Measurements from ENCODE around the gene CD55.
"Not testable (repeated sequence)": the region's sequence is repeated elsewhere in the genome, so short reads cannot be mapped to it uniquely, and the experiment has no call there.

CD55 gene

DNA sequence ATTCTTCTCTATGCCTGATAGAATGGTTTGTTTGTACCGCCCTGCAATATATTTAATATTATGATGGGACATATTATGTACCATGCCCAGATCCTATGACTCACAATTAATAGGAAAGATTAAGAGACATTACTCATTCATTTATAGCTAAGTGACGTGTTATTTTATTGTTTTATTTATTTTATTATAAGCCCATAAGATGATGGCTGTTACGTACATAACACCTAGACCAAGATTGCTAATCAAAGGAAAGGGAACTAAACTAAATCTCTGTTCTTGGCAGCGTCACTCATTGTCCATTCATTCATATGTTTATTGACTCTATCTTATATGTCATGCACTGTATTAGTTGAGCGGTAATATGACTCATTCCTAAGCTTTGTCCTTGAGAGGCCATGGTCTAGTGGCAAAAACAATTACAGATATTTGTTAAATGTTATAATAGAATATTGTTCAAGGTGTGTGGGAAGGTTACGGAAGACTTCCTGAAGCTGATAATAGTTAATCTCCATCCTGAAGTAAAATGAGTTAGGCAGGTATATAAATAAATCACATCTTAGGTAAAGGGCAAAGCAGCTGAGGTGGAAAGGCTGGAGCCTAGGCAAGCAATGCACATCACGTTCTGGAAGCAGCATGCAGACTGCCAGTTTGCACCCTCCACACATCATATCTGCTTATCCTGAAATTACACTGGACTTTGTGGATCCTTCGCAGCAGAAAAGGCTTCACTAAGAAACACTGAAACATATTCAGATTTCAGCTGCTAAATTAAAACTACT, 16.6 kb upstream of the CD55 start:
- DNase-seq (ENCODE audit: extremely low spot score, insufficient read length, low read depth), result no peak
- FAIRE-seq, result no peak

DNA sequence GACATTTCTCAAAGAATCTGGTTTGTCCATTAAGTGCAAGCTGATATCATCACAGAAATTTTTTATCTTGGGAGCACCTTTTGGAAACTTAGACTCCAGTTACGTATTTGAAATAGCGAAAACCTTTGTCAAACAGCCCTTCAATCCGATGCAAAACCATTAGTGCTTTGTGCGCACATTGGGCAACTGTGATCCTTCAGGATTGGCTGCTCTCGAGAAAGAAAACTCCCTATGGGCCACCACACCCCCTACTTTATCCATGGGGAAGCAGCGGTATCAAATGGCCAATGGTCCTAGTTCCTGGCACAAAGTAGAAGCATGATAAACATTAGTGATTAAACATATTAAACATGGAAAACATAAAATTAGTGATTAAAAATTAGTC, 16.0 kb upstream of the CD55 start:
- FAIRE-seq (no peak), DNase-seq (ENCODE audit: extremely low spot score, insufficient read length, low read depth) (no peak)

DNA sequence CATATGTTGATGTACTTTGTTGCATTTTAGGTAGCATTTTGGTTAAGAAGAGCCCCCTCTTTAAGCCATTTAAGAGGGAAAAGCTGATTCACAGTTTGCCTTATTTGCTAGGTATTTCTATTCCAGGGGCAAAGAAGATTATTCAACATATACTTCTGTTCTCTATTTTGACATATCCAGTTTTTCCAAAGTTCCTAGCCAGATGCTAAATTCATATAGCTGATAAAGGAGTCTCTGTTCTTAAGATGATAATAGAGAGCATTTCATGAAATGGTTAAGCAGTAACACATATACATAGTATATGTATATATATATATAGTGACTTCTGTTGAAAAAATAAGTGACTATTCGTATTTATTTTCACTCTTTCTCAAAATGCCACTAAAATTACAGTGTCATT, 15.5 kb upstream of the CD55 start:
- FAIRE-seq (no peak), DNase-seq (ENCODE audit: extremely low spot score, insufficient read length, low read depth) (no peak)

DNA sequence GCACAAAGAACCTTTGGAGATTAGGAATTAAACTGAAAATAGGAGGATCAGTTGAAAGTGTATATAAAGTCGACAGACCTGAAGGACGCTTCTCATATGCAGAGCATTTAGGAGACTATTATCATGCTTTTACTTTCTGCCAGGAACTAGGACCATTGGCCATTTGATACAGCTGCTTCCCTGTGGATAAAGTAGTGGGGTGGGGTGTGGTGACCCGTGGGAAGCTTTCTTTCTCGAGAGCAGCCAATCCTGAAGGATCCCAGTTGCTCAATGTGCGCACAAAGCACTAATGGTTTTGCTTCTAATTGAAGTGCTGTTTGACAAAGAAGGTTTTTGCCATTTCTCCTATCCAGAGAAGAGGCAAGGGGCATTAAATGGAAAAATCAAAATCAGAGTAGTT, 14.9 kb upstream of the CD55 start:
- FAIRE-seq, result no peak
- DNase-seq (ENCODE audit: extremely low spot score, insufficient read length, low read depth), result no peak

DNA sequence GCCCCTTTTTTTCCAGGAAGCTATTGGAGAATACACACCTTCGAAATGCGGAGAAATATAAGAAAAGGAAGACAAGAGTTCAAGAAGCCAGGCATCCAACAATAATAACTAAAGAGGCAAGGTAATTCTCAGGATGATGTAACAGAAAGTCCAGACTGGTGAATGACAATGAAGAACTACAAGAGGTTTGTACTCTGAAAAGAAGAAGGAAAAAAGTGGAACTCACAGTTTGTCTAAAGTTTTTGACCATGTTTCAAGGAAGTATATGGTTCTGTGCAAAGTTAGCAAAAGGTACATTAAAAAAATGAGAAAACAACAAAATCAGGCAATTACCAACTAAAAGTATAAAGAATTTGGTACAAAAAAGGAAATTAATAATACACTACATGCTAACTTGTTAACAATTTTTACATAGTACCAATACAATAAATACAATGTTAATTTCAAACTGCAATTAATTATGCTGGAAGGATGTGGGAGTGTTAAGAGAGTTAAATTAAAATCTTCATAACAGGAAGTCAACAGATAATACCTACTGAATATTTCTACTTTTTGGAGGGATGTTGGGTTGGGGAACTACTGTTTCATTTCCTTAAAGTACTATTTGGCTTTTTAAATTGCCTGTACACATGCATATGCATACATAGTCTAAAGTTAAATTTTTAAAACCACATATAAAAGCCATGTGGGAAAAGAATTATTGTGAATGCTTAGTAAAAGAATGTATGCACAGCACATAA, 12.9 kb upstream of the CD55 start:
- no peak for DNase-seq (ENCODE audit: extremely low spot score, insufficient read length, low read depth)
- FAIRE-seq, result no peak

DNA sequence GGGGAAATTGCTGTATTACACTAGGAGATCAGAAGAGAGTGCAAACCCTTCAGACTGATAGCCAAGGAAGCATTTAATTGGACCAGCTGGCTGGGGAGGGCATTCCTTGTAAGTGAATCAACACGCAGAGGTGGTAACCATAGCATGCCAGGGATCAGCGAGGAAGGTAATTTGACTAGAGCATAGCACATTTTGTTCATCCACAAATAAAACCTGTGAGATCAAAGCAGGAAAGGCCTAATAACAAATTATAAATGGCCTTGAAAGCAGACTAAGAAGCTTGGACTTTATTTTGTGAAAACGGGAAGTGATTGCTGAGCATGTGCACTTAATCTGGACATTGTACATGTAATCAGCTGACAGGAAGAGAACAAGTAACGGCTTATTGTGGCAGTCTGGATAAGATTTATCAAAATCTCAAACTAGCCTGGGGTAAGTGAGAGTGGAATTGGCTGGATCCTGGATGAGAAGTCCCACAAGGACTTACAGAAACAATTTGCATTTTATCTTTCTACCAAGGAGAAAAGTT, 11.7 kb upstream of the CD55 start:
- FAIRE-seq (peak; percentile 56), DNase-seq (ENCODE audit: extremely low spot score, insufficient read length, low read depth) (no peak)

DNA sequence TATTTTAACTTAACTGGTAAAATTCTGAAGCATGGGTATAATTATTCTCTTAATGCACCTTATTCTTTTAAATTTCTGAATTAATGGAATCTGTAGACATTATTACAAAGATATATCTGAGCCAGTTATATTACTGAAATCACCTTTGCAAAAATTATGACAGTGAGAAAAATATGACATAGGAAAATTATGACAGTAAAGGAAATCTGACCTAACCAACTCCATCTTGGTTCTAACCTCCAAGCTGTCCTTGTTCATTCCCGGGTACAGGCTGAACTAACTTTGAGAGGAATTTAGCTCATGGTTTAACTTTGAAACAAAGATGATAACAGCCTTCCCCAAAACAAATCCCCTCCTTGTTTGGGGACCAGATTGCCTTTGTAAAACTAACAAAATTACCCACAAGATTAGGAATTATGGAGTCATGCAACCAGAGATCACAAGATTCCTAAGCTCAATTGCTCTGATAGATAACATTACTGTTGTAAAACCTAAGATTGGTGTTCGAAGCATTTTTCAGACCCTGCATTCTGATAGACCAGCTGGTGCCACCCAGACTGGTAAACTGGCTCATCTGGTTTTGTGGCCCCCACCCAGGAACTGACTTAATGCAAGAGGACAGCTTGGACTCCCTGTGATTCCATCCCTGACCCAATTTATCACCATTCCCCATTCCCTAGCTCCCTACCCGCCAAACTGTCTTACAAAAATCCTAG, 9.4 kb upstream of the CD55 start:
- FAIRE-seq (no peak), DNase-seq (ENCODE audit: extremely low spot score, insufficient read length, low read depth) (no peak)

DNA sequence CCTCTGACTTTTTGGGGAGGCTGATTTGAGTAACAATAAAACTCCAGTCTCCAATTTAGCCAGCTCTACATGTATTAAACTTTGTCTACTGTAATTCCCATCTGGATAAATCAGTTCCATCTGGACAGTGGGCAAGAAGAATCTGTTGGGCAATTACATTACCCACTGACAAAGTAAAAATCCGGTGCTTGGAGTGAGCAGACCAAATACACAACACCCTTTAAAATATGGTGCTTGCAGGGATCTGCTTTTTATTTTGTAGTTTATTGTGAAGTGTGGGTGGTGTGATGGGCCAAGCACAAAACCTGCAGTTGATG, 8.9 kb upstream of the CD55 start:
- DNase-seq (ENCODE audit: extremely low spot score, insufficient read length, low read depth), result no peak
- FAIRE-seq, result no peak

DNA sequence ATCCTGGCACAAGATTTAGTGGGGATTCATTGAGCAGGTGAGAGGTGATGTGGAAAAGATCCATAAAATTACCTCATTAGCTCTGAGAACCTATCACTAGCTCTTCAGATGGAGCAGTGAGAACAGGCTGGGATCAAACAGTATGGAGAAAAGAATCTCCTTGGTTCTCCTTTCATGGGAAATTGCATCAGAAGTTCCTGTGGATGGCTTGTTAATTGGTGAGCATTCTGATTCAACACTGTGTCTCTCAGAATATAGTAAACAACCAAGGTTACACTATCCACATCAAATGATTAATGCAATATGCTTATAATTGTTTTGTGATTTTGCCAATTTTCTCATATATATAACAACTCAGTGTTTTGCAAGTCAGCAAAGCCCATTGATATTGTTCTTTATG, 8.3 kb upstream of the CD55 start:
- no peak for DNase-seq (ENCODE audit: extremely low spot score, insufficient read length, low read depth)
- no peak for FAIRE-seq

DNA sequence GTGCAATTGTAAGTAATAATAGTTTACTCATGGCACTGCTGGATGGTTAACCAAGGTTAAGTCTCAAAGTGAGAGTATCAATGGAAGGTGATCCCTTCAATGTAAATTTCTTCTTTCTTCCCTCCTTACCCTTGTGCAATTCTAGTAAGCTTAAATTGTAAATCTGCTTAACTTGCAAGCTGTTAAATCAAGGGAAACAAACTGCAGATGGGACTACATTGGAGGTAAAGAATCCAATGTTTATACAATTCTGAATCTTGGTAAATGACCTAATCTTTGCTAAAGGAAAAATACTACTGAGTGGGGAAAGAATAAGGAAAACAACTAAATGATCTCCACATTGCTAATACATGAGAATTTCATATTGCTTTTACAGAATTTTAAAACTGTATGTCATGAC, 6.7 kb upstream of the CD55 start:
- FAIRE-seq (no peak), DNase-seq (ENCODE audit: extremely low spot score, insufficient read length, low read depth) (no peak)

DNA sequence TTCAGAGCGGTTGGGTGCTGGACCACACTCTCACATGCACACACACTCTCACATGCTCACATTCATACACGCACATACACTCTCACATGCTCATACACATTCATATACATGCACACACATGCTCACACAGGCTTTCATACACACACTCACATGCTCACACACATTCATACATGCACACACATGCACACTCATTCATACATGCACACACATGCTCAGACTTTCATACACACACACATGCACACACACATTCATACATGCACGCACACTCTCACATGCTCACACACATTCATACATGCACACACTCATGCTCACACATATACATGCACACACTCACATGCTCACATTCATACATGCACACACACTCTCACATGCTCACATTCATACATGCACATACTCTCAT, 6.0 kb upstream of the CD55 start:
- no peak for FAIRE-seq
- DNase-seq (ENCODE audit: extremely low spot score, insufficient read length, low read depth), result no peak

DNA sequence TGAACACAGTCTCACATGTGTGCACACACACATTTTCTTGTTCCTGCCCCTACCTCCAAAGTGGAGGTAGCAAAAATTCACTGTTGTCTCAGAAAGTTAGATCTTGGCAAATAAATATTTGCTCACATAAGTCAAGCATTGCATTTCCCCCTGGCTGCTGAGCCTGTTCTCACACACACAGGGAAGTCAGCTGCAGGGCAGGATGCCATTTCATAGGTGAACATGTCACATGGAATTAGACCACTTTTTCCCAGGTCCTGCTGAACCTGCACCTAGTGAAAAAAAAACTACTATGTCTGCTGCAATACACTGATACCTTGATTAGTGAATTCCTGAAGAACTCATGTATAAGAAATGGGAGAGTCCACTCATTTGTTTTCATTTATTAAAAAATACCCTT, 5.3 kb upstream of the CD55 start:
- DNase-seq (ENCODE audit: extremely low spot score, insufficient read length, low read depth) (no peak), FAIRE-seq (no peak)

DNA sequence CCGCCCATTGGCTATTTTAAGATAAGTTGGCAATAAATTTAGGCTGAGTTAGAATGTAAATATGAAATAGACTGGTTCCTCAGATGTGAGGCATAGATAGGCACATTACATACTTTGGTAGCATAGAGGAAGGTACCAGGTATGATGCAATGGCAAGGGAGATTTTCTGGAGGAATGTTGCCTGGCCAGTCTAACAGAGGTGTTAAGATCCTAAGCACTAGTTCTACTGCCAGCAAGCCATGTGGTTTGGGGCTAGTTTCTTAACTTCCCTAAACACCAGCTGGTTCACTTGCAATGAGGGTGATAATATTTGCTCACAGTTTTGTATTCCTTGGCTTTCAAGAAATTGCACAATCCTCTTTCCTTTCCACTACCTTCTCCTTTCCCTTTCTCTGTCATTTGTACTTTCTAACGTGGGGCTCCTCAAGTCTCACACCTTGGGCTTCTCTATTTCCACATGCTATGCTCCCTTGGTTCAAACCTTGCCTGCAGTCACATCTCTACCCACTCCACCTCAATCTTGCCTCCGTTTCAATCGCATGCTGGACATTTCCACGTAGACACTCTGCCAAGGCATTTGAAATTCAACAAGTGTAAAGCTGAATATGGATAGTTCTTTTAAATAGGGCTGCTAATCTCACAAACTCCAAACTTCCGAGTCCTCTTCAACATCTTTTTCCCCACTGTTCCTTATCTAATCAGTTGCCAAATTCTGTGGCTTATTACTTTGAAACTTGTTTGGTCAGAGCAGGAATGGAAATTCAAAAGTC, 4.7 kb upstream of the CD55 start:
- FAIRE-seq, result no peak
- DNase-seq (ENCODE audit: extremely low spot score, insufficient read length, low read depth), result no peak

DNA sequence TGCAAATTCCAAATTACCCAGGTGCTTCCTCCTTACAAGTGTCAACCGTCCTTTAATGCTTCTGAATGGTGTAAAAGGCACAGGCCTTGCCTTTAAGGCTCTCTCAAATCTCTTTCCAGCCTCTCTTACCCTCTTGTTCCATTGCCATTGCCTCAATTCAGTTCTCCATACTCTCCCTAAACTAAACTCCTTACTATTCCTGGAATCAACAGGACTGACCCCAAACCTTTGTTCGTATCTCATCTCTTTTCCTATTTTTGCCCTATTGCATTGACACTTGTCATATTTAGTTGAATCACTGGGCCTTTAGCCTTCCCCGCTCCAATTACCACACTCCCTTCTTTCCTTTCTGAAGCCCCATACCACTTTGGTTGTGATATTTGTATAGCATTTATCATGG, 3.9 kb upstream of the CD55 start:
- FAIRE-seq (no peak), DNase-seq (ENCODE audit: extremely low spot score, insufficient read length, low read depth) (no peak)

DNA sequence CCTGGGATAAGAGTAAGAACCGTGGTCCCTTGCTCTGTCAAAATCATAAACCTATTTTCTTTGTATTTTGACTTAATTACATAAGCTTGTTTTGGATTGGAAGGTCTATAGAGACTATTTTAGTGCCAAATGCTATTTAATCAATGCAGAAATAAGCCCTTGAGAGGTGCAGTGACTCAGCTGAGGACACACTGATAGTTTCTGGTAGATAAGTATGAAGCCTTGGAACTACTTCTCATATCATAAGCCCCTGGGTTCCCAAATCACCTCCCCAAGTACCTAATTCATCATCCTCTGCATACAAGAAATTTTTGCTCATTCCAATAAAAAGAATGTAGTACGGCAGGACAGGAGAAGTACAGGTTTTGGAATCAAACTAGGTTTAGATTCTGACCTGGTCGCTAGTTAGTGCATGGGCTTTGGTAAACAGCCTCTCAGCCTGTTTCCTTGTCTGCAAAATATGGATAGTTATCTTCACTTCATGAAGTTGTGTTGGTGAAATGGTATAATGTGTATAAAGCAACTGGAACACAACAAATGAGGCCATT, 3.3 kb upstream of the CD55 start:
- FAIRE-seq (no peak), DNase-seq (ENCODE audit: extremely low spot score, insufficient read length, low read depth) (no peak)

DNA sequence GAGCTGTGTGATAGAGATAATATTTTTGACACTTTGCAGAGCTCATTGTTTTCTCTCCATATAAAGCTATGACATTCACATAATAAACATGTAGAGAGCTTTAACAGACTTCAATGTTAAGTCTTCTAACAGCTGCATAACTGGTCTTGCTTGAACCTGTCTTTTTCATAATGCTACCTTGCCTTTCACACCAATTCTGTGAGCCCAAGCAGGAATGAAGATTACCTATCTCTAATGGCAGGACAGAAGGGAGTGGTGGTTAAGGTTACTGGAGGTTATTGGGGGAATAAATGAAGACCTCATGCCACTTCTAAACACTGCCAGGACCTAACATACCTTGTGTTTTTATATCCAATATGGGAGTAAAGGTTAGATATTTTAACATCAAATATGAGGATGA, 2.3 kb upstream of the CD55 start:
- no peak for FAIRE-seq
- no peak for DNase-seq (ENCODE audit: extremely low spot score, insufficient read length, low read depth)

DNA sequence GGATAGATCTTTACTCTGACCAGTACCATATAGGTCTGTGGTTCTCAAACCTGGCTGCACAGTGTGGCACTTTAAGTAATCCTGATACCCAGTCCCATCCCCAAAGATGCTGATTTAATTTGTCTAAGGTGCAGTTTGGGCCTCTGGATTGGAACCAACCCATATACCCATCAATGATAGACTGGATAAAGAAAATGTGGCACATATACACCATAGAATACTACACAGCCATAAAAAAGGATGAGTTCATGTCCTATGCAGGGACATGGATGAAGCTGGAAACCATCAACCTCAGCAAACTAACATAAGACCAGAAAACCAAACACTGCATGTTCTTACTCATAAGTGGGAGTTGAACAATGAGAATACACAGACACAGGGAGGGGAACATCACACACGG, 1.4 kb upstream of the CD55 start:
- not testable (repeated sequence) for DNase-seq (ENCODE audit: extremely low spot score, insufficient read length, low read depth); FAIRE-seq

DNA sequence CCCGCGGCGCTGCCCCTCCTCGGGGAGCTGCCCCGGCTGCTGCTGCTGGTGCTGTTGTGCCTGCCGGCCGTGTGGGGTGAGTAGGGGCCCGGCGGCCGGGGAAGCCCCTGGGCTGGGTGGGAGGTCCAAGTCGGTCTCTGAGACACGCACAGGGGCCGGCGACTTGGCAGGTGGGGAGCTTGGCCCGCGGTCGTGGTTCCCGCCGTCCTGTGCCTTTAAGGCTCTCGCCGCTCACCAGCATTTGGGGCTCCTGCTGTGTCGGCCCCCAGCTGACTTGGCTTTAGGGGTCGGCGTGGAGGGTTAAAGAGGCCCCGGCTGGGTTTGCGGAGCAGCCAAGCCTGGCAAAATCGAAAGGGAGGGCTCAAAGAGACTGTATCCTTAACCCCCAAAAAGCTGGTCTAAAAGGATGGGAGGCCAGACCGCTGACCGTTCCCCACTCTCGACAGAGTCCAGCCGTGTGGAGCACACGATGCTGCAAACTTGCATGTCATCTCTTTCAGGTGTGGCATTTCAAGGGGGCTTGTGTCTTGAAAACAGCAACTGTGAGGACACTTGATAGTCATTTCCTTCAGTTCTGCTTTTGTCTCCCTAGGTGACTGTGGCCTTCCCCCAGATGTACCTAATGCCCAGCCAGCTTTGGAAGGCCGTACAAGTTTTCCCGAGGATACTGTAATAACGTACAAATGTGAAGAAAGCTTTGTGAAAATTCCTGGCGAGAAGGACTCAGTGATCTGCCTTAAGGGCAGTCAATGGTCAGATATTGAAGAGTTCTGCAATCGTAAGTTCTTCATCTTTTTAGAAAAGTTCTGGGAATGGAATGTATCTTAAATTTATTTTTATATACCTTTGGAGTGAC, 540 bp downstream of the CD55 start:
- DNase-seq (ENCODE audit: extremely low spot score, insufficient read length, low read depth), result no peak
- FAIRE-seq, result peak; percentile 73
